HG02870 (cell line): ENCODE results near the gene FGF14.

Experiments
- ATAC-seq: cut with Tn5 transposase; IDR thresholded peaks from one replicate; pipeline ENCODE4 v1.9.1; 2021; ENCODE audit warnings: mild to moderate bottlenecking, moderate library complexity; ENCODE audit not compliant: unreplicated experiment

FGF14 gene

DNA sequence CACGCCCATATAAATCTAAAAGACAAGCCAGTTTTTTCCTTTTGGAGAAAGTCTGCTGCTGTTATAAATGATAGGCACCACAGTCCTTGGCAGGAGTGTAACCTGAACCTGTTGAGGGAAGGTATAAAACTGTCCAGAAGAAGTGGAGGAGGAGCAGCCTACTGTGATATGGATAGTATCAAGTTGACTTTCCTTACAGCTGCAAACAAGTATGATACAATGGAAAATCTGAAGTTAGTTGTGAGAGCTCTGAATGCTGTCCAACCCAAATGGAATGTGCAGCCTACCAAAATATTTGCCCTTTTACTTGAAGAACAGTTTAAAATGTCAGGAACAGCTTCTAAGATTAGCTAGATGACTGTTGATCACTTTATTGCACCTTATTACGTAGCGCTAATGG, 399.6 kb downstream of the FGF14 start:
- ATAC-seq: no peak

DNA sequence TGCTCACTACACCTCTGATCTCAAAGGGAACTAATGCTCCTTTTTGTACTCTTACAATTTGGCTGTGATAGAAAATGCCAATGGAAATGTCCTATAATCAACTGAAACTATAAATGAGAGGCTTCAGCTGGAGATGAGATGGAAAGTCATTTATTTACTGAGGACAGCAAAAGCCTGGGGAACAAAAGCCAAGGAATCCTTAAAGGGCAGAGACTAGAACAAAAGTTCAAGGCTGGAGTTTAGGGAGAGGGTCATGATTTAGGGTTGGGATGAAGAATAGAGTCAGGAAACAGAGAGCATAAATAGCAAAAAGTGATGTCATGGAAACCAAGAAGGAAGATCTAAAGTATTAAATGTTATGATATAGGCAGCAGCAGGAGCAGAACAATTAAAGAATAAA, 401.1 kb downstream of the FGF14 start:
- no peak for ATAC-seq

DNA sequence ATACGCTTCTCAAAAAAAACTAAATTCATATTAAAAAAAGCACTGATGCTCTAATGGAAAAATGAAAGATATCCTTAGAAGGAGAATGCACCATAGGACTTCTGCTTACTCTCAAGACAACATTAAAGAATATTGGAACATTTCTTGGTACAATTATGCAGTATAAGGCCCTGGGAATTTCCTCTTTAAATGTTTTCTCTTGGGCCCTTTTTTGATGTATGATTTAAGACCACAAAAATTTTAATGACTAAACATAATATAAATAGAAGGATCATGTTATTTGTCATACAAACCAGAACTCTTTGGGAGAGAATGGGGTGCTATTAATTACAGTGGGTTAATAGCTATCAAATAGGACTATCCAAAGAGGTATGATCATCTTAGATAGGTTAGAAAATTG, 403.7 kb downstream of the FGF14 start:
- no peak for ATAC-seq

DNA sequence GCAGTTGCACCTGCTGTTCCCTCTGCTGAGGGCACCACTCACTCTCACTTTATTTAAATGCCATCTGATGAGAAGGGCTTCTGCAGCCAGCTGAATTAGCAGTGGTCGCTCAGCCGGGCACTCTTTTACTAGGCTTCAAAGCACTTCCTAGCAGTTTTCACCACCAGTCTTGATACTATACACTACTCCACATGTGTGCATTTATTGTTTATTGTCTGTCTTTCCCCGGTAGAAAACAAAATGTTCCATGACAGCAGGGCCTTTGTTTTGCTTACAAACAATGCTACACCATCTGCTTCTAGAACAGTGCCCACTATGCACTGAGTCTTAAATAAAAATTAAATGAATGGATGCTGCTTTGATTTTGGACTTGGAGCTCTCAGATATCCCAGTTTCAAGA, 404.9 kb downstream of the FGF14 start:
- no peak for ATAC-seq

DNA sequence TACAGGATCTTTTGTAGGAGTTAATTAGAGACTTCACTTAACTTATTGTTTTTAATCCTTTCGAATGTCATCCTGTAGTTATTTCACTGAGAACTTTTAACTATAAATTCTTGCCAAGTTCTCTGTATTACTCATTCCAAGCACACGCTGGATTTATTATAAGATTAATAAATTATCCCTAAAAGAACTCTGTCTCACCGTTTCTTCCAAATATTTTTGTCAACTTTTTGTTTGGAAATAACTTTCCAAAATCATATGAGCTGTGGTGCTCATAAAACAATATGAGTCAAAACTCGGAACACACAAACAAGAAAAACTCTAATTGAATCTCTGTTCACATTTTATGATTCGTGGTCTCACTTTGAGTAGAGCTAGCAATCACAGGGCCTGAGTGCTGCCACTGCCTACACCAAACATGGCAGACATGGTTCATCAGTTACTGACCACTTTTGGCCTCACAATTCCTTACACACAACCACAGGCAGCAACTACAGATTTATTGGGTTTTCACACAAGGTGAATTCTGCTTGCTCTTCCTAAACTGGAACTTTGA, 412.0 kb downstream of the FGF14 start:
- no peak for ATAC-seq

DNA sequence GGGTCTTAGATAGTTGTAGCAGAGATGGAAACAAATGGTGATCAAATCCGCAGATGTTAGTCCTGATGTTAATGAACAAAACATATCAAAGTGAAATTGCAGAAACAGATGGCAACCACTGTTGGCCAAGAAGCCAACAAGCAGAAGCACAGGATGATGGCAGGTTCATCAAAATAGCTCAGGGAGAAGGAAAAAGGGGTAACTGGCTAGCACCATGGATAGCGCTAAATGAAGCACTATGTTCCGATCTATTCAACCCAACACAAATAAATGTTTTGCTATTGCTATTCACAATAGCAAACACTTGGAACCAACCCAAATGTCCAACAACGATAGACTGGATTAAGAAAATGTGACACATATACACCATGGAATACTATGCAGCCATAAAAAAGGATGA, 413.7 kb downstream of the FGF14 start:
- no peak for ATAC-seq

DNA sequence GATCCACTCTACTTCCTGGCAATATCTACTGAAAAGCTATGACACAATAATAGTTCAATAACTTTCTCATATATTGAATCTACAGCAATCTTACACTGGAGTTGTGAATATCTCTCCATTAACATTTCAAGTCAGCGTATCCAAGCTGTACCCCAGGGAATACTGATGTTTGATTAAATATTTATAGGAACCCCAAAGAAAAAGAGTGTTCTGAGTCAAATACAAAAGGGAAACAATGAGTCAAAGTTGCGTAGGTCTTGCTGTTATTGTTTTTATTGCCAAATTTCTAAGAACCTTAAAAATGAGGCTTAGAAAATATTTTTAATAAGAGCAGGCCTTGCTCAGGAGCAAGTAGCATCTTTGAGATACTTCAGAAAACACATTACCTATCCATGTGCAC, 415.5 kb downstream of the FGF14 start:
- no peak for ATAC-seq

DNA sequence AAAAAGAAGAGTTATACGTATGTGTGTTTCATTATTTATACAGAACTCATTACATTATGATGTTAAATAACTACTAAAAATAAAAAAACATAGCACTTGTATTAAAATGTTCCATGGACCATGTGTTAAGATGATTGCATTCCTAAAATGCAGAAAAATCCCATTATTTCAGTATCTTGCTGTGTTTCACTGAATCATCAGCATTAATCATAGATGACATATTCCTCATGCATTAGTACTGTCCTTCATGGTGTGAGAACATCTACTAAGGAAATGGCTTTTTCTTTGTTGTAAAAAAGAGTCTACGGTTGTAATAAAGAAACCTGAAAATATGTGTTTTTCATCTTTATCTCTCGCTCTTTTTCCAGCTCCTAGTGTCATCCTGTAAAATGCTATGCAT, 416.5 kb downstream of the FGF14 start:
- ATAC-seq: no peak

DNA sequence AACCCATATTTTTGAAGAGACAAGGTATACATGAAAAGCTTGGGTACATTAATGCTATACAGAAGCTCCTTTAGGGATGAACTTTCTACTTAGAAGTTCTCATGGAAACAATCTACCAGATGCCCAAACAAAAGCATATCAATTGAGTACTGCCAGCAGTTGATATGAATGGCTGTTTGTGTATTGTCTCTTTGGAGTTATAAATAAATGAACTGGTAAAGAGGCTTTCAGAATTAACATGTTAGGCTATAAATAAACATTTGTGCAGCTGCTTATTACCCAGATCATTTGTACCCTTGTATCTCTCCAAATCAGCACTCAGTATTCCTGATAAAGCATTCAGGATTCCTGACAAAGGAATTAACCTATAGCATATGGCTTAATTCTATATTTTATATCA, 418.9 kb downstream of the FGF14 start:
- no peak for ATAC-seq

DNA sequence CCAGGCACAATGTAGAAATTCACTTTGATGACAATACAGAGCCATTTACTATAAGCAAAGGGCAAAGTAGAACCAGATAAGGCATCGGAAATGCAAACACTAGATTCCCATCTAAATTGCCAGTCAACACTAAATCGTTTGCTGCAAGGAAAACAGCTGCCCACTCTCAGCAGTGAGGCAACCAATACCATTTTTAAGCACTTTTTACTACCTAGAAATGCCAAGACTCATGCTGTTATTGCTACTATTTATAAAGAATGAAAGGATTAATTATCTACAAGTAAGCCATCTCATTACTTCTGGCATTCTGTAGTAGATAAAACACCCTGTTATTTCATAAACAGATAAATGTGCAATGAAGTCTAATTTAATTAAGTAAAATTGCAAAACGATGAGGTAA, 422.0 kb downstream of the FGF14 start:
- no peak for ATAC-seq

DNA sequence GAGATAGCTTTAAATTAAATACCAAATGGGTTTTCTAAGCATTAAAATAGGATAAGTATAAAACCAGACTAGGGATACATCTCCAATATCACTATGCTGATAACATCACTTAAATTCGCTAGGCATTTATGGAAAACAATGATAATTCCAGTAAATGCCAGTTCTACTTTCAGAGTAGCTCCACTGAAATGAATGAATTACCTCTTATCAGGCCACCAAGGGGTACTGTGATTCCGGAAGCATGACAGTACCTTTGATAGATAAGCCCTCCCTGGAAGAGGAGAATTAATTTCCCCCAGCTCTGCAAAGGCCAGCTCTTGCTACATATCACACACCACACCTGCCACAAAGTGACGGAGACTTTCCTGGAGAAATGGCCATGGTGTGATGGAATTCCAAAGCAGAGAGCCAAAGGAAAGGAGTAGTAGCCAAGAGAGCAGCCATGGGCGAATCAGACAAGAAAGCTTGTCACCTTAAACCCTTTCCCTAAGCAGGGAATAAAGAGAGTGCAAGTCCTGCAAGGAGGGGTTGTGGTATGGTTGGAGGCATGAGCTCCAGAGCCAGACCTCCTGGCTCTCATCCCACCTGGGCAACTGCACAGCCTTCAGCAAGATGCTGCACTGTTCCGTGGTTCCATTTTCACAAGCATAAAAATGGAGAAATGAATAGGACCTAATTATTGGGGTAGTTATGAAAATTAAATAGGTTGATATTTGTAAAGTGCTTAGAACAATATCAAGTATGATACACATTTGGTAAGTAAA, 423.1 kb downstream of the FGF14 start:
- ATAC-seq: no peak

DNA sequence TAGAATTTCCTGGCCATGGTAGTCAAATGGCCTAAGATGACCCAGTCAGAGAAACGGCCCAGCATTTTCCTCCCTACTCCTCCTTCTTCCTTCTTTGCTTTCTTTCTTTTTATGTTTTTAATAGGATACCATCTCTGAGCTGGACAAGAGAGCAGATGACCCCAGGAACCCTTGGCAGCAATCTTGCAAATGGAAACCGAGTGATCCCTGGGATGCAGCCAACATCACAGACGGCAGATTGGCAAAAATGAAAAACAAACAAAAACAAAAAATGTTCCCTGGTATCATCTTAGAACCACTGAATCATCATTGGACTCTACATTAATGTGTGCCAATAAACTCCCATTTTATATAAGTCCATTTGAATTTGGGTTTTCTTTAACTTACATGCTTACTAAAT, 424.4 kb downstream of the FGF14 start:
- ATAC-seq: no peak

DNA sequence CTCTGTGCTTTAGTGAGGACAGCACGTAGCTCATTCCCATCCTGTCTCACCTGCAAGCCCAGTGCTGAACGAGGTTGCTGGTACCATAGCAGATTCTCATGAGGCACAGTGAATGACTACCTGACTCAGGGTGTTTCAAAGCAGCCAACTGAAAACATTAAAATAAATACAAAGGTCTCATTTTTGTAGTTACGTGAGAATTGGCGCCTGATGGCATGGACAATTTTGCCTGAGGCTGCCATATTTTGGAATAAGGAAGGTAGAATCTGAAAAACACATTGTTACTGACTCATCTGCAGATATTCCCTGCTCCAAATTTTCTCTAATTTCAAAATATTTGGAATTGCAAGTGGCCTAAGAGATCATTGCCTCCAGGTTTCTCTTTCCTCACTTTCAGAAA, 429.7 kb downstream of the FGF14 start:
- no peak for ATAC-seq

DNA sequence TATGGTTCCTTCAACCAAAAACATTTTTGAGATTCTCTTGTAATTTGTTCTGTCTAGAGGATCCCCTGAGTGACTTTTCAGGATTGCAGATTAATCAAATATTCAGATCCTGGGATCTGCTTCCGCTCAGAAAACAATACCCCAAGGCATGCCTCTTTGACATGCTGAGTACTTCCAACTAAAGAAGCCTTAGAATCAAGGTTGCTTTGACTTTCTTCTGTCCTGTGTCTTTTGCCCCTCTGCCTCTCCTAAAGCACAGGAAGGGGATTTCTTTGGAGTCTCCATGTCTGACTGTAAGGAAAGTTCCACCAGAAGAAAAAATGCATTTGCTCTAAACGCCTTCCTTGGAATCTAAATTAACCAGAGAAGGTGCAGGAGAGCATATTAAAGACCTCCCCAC, 431.5 kb downstream of the FGF14 start:
- no peak for ATAC-seq

DNA sequence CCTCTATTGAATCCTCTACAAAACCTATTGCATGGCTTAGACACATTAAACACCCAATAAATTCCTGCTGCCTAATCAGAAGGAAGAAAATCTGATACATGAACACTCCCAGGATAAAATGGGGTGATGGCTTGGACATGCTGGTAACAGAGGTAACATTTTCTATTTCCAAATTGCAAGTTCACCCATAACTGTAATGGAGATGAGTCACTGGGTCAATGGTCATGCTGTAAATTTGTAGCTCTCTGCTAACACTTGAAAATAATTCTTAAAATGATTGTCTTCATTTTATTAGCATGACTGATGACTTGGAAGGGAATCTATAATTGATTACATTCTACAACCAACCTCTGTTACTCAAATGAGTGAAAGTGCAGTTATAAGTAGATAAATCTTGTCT, 434.1 kb downstream of the FGF14 start:
- no peak for ATAC-seq

DNA sequence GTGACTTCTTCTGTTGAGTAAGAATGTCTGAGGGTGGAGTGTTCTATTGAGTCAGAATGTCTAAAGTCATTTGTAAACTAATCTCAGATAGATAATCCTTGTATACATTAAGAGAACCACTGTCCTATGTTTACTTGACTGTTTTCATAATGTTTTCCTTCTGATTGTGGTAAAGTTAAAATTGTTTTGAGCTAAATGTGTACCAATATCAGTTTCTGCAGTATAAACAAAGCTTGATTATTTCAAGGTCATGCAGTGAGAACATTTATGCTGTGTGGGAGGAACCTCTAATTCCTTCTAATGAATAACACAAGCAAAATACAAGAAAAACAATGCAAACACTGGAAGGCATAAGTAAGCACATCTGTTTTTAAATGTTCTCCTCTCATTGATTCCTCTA, 434.6 kb downstream of the FGF14 start:
- no peak for ATAC-seq

DNA sequence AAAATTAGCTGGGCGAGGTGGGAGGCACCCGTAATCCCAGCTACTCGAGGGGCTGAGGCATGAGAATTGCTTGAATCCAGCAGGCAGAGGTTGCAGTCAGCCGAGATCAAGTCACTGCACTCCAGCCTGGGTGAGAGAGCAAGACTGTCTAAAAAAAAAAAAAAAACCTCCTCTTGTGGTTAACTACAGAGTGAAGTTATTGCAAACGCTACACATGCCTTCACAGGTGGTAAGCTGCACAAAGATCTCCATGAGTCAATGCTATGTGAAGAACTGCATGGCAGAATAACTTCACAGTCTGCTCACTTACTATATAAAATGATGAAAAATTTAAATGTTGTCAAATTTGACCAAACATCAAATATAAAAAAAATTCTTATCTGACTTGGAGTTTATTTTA, 436.8 kb downstream of the FGF14 start:
- no peak for ATAC-seq

DNA sequence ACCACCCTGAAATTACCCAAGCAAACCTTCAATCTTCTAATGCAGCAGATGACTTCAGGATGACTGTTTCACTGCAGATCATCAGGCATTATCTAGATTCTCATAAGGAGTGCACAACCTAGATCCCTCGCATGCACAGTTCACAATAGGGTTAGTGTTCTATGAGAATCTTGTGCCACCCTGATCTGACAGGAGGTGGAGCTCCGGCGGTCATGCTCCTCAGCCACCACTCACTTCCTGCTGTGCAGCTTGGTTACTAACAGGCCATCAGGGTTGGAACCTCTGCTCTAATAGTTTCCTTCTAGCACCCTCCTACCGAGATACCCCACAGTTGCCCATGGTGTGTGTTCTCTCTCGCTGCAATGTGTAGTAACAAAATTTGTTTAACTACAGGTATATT, 442.8 kb downstream of the FGF14 start:
- no peak for ATAC-seq

DNA sequence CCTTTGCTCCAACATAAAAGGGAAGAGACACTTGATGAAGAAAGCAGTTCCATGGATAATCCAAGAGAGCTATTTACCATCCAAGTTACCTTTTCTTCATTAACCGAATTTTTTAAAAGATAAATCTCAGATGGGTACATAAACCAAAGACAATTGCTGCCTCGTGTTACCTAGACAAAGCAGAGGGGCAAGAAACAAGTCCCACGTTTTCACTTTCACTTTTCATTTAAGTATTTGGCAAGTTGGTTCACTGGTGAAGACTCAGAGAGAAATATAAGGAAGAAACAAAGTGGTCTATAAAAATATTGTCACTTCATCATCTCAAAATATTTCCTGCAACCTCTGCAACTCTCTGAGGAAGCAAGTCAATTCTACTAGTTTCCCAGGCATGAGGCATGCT, 446.1 kb downstream of the FGF14 start:
- ATAC-seq: no peak

DNA sequence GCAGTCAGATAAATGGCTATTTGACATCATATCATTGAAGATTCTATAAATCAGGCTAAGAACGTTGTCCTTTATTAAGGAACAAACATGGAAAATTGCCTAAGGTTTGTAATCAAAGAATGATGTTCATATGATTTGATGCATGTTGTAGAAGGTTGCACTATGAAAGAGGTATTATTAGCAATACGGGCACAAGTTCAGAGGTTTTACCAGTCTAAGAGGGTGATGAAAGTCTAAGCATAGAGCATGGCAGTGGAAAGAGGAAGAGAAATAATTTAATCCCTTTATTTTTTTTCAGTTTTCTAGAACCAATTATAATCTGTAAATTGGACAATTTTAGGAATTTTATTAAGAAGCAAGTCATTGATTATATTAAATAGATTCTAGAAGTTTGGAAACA, 450.7 kb downstream of the FGF14 start:
- no peak for ATAC-seq

DNA sequence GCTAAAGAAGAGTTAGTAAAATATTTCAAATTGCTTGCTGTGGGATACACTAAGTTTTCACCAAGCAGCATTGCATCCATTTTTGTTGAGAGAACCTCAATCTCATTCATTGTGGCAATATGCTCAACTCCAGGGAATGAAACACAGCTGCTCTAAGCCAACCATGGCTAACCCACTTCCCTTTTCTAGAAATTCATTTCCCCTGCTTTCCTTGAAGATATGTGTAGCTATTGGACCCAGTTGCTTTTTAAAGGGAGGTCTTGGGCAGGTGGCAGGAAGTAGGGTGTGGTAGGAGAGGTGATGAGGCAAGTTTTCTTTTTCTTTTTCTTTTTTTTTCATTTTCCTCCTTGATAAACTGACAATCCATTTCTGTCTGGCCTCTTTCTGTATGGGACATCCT, 452.2 kb downstream of the FGF14 start:
- ATAC-seq: no peak

DNA sequence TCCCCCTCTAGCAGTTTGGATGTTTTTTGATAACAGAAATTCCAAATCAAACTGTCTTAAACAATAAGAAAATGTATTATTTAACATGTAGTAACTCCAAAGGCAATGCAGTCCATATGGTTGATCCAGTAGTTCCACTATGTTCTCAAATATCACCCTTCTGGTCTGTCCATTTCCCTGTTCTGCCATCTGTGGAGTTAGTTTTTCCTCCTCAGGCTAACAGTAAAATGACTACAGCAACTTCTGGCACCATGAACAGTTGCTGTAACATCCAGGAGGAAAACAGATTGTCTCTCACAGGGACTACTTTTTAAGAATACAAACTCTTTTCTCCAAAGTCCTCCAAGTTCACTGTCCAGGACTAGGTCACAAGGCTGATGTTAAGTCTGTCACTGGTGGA, 455.4 kb downstream of the FGF14 start:
- no peak for ATAC-seq

DNA sequence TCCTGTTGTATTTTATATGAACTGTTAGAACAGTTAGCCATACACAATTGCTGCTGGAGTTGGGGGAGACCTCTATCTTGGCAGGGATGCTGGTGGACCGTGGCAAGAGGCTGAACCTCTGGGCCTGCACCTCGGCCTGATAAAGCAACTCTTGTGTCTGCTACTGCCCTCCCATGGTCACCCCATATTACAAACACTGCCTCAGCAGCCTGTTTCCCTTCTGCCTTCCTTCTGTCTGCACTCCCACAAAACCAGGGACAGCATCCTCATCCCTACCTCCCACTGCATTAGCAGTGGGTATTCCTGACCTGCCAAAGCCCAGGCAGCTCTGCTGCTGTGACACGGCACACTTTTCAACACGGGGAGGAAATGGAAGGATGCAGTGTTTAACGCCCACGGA, 456.4 kb downstream of the FGF14 start:
- ATAC-seq: no peak
